Measurements from ENCODE around the gene ARID4B. TPM values are rescaled to one million over a fixed set of nuclear protein-coding genes. Genes with fewer than 3 reads are reported as not detected.

ARID4B gene
- total RNA-seq, 1 experiment from 2014 or later: 48.7 TPM

GRCh38 chr1:235268379-235269125 lies 59.4 kb downstream of the ARID4B start:
- intact Hi-C loops (cut with micrococcal nuclease): loop anchor here (5.0 kb wide), 1 partner anchor 44 kb away; no protein-coding TSS in a partner anchor
- peaks cover 43% of the 10 kb centered on the region for H3K4me1 Mint-ChIP-seq (ENCODE audit: insufficient read depth, unreplicated experiment)
- H3K36me3 Mint-ChIP-seq (ENCODE audit: insufficient read depth, unreplicated experiment): peaks cover 8% of the 10 kb centered on the region
- POLR2A ChIA-PET: interaction anchor here (0.6 to 1.1 kb wide), 5 partner anchors 45 to 97 kb away, joined by 3 to 5 read pairs (median 3); partner anchors contain the start of genes ARID4B and GGPS1
- no peaks in the 10 kb centered on the region for H3K9me3 Mint-ChIP-seq (ENCODE audit: unreplicated experiment)
- H3K4me3 Mint-ChIP-seq (ENCODE audit: unreplicated experiment): no peak overlapping the region
- no peak for TF ChIP-seq CTCF (IDR thresholded peaks at IDR 0.05; ENCODE audit: unreplicated experiment)
- CTCF ChIA-PET: interaction anchor here (0.6 to 0.9 kb wide), 5 partner anchors 18 to 181 kb away, joined by 3 to 4 read pairs (median 3); no protein-coding TSS in a partner anchor
- no peaks in the 10 kb centered on the region for H3K27me3 Mint-ChIP-seq (ENCODE audit: insufficient read depth, unreplicated experiment)
- BruUV-seq (replicated peaks): no TSS peak
- no peak for DNase-seq (ENCODE audit: unreplicated experiment)
- H3K27ac Mint-ChIP-seq (ENCODE audit: low read depth, unreplicated experiment): no peak overlapping the region

GRCh38 chr1:235266967-235267366 lies 61.0 kb downstream of the ARID4B start:
- H3K36me3 Mint-ChIP-seq (ENCODE audit: insufficient read depth, unreplicated experiment): peaks cover 8% of the 10 kb centered on the region

GRCh38 chr1:235266325-235266724 lies 61.7 kb downstream of the ARID4B start:
- ChIA-PET POLR2A (interaction anchor here (1.7 to 2.4 kb wide), 2 partner anchors 9 kb away, joined by 3 to 12 read pairs; no protein-coding TSS in a partner anchor), CTCF (interaction anchor here (0.7 to 1.0 kb wide), 4 partner anchors 10 to 182 kb away, joined by 3 read pairs; no protein-coding TSS in a partner anchor)
- peaks cover 8% of the 10 kb centered on the region for H3K36me3 Mint-ChIP-seq (ENCODE audit: insufficient read depth, unreplicated experiment)
- H3K9me3 Mint-ChIP-seq (ENCODE audit: unreplicated experiment): no peaks in the 10 kb centered on the region
- BruUV-seq (replicated peaks): no TSS peak
- H3K4me1 Mint-ChIP-seq (ENCODE audit: insufficient read depth, unreplicated experiment): peaks cover 33% of the 10 kb centered on the region
- no peaks in the 10 kb centered on the region for H3K27me3 Mint-ChIP-seq (ENCODE audit: insufficient read depth, unreplicated experiment)
- TF ChIP-seq CTCF (IDR thresholded peaks at IDR 0.05; ENCODE audit: unreplicated experiment): no peak
- intact Hi-C loops (cut with micrococcal nuclease): loop anchor here (5.0 kb wide), 1 partner anchor 46 kb away; no protein-coding TSS in a partner anchor
- H3K4me3 Mint-ChIP-seq (ENCODE audit: unreplicated experiment): no peak overlapping the region
- no peak overlapping the region for H3K27ac Mint-ChIP-seq (ENCODE audit: low read depth, unreplicated experiment)
- DNase-seq (ENCODE audit: unreplicated experiment): no peak

More at GRCh38 chr1:235266967-235267366, 61.0 kb downstream of the ARID4B start:
- Mint-ChIP-seq H3K27ac (ENCODE audit: low read depth, unreplicated experiment) (no peak overlapping the region), H3K4me3 (ENCODE audit: unreplicated experiment) (no peak overlapping the region), H3K27me3 (ENCODE audit: insufficient read depth, unreplicated experiment) (no peaks in the 10 kb centered on the region), H3K4me1 (ENCODE audit: insufficient read depth, unreplicated experiment) (peaks cover 32% of the 10 kb centered on the region), H3K9me3 (ENCODE audit: unreplicated experiment) (no peaks in the 10 kb centered on the region)
- POLR2A ChIA-PET: interaction anchor here (0.8 to 2.4 kb wide), 4 partner anchors 9 to 61 kb away, joined by 3 to 12 read pairs (median 5); partner anchors contain the start of gene ARID4B
- DNase-seq (ENCODE audit: unreplicated experiment): no peak
- intact Hi-C loops (cut with micrococcal nuclease): loop anchor here (5.0 kb wide), 1 partner anchor 45 kb away; no protein-coding TSS in a partner anchor
- CTCF ChIA-PET: interaction anchor here (0.7 to 1.0 kb wide), 2 partner anchors 11 to 63 kb away, joined by 3 read pairs; no protein-coding TSS in a partner anchor
- no TSS peak for BruUV-seq (replicated peaks)
- no peak for TF ChIP-seq CTCF (IDR thresholded peaks at IDR 0.05; ENCODE audit: unreplicated experiment)

GRCh38 chr1:235265900-235266299 lies 62.1 kb downstream of the ARID4B start:
- peaks cover 34% of the 10 kb centered on the region for H3K4me1 Mint-ChIP-seq (ENCODE audit: insufficient read depth, unreplicated experiment)
- H3K9me3 Mint-ChIP-seq (ENCODE audit: unreplicated experiment): no peaks in the 10 kb centered on the region
- no peak for TF ChIP-seq CTCF (IDR thresholded peaks at IDR 0.05; ENCODE audit: unreplicated experiment)
- H3K27ac Mint-ChIP-seq (ENCODE audit: low read depth, unreplicated experiment): no peak overlapping the region
- ChIA-PET POLR2A (interaction anchor here (1.7 to 2.4 kb wide), 2 partner anchors 9 to 10 kb away, joined by 3 to 12 read pairs; no protein-coding TSS in a partner anchor), CTCF (interaction anchor here (0.6 to 1.0 kb wide), 4 partner anchors 41 to 217 kb away, joined by 3 read pairs; no protein-coding TSS in a partner anchor)
- BruUV-seq (replicated peaks): no TSS peak
- intact Hi-C loops (cut with micrococcal nuclease): loop anchor here (5.0 kb wide), 1 partner anchor 46 kb away; no protein-coding TSS in a partner anchor
- H3K36me3 Mint-ChIP-seq (ENCODE audit: insufficient read depth, unreplicated experiment): peaks cover 8% of the 10 kb centered on the region
- H3K4me3 Mint-ChIP-seq (ENCODE audit: unreplicated experiment): no peak overlapping the region
- H3K27me3 Mint-ChIP-seq (ENCODE audit: insufficient read depth, unreplicated experiment): no peaks in the 10 kb centered on the region
- no peak for DNase-seq (ENCODE audit: unreplicated experiment)

Measured in MCF 10A (cell line).